Fibroblast of the conjunctiva (primary cell): ENCODE results near the gene KRT85.
A peak's percentile ranks its signal among the peaks of the same experiment; 100 is the strongest.

Experiments
- DNase-seq: peaks from one replicate; pipeline ENCODE4 v3.0.0-alpha.2; 2010; ENCODE audit warnings: low read depth

The KRT85 gene

DNA sequence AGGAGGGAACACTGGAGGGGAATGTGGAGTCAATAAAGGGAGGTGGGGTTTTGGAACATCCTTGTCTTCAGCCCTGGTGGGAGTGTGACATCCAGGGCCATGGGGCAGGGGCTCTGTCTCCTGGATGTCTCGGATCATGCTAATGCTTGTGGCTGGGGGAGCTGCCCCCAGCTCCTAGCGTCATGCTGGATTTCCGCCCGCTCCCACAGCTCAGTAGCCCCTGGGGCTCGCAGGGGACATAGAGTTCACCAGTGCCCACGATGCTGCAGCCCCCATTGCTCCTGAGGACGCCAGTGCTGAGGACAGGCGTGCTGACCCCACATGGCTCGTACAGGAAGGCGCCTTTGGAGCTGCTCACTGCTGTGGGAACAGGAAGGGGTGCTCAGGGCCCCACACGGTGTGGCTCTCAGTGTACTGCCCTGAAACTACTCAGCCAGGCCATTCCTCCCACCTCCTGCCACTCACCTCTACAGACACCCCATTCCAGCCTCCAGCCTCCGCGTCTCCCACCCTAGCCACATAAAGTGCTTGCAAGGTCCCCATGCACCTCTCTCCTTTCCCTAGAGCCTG, 27.6 kb upstream of the KRT85 start:
- no peak for DNase-seq

DNA sequence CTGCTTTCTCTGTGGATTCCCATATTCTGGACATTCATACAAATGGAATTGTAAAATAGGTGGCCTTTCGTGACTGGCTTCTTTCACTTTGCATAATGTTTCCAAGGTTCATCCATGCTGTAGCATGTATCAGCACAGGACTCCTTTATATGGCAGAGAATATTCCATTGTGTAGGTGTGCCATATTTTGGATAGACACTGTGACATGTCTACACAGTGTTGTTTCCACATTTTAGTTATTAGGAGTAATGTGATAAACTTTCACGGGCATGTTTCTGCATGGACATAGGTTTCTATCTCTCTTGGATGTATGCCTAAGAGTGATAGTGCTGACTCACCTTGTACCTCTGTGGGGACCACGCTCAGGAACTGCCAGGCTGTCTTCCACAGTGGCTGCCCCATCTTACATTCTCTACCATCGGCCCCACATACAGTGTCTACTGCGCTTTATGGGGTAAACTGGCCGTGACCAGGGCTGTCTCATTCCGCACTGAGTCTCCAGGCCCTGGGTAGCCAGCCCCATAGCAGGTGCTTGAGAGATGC, 25.3 kb upstream of the KRT85 start:
- no peak for DNase-seq

DNA sequence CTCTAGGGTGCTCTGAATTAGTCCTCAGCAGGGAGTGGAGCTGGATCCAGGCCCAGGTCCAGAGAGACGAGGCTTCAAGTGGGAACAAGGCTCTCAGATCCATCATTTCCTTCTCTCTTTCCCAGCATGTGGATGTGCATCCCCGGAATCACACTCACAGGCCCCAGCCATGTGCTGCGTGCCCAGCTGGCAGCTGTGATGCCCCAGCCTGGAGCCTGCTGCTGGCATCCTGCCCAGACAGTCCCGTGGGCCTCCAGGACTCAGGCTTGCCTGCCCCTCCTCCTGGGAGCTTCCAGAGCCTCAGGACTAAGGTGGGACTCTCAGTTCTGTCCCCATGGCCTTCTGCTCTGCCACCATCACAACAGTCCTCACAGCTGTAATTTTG, 24.3 kb upstream of the KRT85 start:
- no peak for DNase-seq

DNA sequence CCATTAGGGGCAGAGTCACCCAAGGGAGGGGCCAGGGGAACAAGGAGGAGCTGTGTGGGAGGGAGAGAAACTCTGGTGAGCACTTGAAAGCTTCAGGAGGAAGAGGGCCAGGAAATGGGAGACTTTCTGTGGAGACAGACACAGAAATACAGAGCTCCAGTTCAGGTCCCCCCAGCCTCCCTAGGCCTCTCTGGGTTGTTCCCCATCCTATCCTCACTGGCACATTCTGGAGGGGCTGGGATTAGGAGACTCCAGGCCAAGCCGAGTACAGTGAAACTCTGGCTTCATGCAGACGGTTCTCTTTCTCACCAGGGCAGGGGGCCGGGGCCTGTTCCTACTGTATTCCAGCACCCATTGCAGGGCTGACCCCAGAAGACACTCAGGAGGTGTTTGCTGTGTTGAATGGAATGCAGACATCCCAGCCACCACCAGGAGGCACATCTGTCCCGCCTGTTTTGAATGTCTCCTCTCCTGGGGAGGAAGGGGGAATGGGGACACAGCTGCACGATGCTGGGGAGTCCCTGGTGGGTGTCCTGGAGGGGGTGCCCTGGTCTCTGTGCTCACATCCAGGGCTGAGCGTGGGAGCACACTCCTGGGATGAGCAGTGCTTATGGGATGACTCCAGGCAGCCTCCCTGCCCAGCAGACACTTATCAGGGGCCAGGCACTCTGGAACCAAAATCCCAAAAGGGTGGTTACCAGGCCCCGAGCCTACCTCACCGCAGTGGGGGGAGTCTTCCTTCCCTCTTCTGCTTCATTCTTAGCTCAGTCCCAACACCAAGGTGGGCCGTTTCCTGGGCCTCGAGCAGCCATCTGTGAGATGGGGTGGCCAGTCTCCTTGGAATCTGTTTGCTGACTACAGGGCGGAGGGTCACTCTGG, 23.7 kb upstream of the KRT85 start:
- DNase-seq, result no peak

DNA sequence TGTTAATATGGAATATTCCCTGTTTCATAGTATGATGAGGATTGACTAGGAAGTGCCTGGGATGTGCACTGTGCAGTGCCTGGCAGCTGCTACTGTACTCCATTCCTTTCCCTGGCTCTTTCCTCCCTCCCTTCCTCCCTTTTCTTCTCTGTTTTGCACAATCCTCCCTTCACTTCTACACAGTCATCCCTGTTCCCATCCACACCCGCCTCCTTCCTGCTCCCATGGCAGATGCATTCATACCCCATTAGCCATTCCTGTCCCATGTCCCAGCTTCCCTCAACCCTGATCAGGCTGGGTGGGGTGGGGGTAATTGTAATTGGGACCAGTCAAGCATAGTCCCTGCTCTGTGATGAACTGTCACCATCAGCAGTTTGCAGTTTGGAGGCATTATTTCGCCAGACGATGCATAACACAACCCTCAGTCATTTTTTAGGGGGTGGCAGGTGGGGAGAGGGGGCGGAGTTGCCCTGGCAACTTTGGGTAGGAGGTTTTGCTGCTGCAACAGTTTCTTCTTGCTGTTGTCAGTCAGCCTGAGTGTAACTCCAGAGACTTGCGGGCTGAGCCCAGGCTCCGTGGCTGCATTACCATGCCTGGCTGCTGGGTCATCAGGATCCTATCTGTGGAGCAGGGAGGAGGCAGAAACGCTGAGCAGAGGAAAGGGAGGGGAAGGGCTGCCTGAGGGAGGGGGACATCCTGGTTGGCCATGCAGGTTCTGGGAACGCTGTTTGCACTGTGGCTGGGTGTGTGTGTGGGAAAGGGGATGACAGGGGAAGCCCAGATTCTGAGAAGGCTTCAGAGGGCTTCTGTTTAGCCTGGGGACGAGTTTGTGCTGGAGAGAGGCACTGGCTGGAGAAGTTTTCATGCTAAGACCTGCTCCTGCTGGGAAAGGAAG, 22.3 kb upstream of the KRT85 start:
- no peak for DNase-seq

DNA sequence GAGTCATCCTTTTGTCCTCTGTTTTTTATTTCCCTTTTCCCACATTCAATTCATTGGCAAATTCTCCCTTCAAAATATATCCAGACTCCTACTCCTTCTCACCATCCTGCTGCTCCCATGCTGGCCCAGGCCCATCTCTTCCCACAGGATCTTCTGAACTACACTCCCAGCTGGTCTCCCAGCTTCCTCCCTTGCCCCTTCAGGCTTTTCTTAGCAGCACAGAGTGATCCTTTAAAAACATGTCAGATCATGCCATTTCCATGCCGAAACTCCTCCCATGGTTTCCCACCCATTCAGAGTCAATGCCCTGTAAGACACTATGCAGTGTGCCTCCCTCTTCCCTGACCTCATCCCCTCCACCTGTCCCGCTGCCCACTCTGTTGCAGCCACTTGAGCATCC, 20.6 kb upstream of the KRT85 start:
- DNase-seq, result no peak

DNA sequence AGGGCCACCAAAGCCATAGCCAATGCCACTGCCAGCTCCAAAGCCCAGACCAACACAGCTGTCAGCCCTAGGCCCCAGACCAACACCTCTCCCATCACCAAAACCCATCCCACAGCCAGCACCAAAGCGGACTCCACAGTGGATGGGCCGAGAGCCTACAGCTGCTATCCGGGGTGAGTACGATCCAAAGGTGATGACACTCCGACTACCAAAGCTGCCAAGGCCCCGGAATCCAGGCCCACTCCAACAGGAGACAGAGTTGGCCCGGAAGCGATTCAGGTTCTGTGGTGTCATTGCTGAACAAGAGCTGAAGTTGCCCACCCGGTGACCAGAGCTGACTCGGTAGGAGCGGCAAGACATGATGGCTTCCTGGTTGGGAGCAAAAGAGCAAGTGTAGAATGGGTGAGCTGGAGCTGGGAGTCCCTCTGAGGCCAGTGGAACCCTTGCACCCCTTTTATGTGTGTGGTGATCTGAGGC, 18.0 kb upstream of the KRT85 start, which contains the start of gene KRT84:
Gene KRT84, minus strand, starts transcription at position 427 of the 477 bp plus-strand sequence. Its CDS starts 67 bp downstream, at position 360.
- no peak for DNase-seq

DNA sequence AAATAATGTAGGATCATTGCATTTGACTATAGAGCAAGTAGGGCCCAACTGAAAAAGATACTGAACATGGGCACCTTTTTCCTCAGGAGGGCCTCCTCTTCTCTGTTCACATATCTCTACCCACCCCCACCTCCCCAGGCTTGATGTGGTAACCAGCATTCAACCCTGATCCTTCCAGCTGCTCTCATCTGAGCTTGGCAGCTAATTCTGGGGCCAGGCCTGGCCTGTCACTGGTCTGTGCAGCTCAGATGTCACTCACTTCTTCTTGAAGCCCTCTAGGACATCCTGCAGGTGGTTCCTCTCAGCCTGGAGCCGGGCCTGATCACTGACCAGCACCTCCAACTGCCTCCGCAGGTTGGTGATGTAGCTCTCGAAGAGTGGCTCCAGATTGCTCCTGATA, 16.1 kb upstream of the KRT85 start:
- DNase-seq, result no peak

DNA sequence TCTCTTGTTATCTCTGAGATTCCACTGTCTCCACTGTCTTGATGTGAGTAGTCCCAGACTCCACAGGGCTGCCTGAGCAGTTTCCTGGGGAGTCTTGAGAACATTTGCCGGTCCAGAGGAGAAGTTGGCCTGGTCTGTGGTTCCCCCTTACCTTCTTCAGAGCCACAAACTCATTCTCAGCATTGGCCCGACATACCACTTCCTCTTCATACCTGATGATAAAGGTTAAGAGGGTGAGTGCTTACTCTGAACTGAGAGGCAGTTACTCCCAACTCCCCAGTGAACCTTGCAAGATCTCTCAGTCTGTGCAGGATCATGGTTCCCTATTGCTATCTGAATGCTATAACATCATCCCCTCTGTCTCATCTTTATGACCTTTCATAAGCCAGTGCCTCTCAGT, 15.6 kb upstream of the KRT85 start:
- DNase-seq, result no peak

DNA sequence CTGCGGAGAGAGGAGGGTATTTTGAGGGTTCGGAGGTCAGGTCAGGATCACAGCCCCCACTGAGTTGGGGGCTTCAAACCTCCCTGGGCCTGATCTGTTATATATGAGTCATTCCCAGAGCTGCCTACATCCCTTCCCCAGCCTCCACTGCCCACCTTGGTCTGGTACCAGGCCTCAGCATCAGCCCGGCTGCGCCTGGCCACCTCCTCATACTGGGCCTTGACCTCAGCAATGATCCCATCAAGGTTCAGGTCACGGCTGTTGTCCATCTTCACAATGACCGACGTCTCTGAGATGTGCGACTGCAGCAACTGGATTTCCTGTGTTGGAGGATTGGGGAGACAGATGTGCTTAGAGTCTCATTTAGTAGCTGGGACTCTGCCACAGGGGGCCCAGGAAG, 13.9 kb upstream of the KRT85 start:
- no peak for DNase-seq

DNA sequence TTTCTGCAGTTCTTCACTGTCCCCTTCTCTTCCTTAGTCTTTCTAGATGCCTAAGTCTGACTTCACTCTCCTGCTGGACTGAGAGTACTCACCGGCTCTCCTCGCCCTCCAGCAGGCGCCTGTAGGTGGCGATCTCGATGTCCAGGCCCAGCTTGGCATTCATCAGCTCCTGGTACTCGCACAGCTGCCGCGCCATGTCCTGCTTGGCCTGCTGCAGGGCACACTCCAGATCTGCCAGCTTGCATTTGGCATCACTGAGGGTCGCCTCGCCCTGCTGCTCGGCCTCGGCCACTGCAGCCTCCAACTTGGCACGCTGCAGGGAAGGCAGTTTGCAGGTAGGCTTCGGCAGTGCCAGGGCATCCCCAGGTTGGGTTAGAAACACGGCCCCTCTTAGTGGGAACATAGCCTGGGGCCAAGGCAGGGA, 13.0 kb upstream of the KRT85 start:
- no peak for DNase-seq

DNA sequence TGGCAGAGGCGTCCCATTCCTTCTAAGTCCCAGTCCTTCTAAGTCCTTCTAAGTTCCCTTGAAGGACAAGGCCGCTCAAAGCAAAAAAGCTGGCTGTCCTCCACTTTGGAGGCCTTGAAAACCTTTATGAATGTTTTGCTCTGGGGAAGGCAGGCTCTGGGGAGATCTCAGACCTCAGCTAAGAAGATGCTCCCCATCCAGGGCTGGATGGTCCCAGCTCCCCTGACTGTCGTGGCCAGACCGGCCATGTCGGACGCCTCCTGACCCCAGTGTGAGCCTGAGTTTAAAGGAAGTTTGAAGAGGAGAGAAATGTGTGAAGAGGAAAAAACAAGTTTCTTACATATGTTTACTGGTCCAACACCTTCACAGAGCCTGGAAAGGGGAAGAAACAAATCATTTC, 12.3 kb upstream of the KRT85 start:
- no peak for DNase-seq

DNA sequence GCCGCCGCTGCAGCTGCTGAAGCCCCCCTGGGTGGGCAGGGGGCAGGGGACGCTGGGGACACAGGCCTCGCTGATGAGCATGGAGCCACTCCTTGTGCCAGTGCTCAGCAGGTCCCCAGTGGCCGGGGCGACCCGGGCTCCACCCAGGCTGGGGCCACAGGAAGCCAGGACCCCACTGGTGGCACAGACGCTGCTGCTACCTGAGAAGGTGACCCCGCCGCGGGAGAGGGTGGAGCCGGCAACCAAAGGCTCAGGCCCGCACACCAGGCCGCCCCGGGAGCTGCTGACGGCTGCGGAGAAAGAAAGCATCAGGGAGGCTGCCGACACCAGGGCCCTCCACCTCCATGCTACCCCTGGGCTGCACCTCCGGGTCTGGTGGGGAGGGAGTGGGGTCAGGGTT, 10.8 kb upstream of the KRT85 start:
- DNase-seq, result no peak

DNA sequence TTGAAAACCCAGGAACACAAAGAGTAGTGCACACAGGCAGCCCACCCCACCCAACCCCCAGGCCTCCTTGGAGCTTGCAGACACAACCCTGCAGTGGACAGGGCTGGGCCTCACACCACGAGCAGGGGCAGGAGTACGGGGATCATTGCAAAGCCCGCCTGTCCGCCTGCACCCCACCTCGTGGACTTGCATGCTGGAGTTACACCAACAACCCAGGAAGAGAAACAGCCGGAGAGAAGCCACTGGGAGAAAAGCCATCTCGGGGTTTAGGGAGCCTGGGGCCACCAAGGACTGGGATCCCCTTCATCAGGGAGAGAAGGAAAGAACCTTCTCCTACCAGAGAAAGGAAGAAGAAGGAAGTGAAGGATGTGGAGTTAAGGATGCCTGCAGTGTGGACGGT, 10.0 kb upstream of the KRT85 start:
- DNase-seq, result no peak

DNA sequence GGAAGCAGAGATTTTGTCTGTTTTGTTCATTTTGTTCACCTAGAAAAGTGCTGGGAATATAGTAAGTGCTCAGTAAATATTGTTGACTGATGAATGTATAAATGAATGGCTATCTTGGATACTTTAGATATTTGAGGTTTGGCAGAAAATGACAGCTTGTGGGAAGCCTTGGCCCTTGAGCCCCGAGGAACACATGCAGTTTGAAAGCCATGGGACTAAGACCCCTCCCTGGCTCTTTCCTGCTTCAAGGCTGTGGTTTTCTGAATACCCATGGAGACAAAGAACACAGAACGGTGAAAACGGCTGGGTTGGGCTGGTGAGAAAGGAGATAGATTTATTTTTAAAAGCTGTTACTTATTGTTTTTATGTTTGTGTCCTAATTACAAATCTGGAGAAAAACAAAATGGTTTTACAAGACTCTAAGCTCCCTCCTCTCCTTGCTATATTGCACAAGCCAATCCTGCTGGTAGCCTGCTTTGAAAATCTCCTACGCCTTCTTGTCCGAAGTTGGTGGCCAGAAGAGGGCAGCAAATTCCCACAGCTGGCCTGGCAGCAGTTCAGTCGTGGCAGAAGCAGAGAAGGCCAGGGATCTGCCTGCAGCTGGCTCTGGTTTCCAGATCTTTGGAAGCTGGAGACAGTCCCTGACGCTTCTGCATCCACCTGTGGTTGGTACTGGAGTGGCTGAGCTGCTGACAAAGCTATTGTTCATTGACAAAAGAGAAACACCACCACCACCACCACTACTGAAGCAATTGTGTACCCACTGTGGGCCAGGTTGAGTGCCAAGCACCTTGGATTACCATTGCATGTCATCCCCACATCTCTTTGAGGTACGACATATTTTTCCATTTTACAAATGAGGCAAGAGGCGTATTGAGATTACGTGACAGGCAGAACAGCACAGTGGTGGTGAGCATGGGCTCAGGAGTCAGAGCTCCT, 5.2 kb upstream of the KRT85 start:
- peak; percentile 80 for DNase-seq

DNA sequence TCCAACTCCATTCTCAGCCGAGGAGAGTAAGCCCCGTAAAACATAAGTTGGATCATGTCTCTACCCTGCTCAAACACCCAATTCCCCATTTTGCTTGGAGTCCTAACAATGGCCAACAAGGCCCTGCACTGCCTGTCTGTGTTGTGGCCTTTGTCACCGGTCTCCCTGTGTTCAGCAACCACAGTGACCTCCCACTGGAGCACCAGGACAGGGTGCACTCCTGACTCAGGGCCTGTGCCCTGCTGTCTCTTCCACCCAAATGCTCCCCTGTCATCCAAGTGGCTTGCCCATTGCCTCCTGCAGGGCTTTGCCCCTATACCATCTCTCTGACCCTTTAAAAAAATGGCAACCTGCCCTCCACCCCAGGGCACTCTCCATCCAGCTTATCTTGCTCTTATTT, 4.4 kb upstream of the KRT85 start:
- DNase-seq, result no peak

DNA sequence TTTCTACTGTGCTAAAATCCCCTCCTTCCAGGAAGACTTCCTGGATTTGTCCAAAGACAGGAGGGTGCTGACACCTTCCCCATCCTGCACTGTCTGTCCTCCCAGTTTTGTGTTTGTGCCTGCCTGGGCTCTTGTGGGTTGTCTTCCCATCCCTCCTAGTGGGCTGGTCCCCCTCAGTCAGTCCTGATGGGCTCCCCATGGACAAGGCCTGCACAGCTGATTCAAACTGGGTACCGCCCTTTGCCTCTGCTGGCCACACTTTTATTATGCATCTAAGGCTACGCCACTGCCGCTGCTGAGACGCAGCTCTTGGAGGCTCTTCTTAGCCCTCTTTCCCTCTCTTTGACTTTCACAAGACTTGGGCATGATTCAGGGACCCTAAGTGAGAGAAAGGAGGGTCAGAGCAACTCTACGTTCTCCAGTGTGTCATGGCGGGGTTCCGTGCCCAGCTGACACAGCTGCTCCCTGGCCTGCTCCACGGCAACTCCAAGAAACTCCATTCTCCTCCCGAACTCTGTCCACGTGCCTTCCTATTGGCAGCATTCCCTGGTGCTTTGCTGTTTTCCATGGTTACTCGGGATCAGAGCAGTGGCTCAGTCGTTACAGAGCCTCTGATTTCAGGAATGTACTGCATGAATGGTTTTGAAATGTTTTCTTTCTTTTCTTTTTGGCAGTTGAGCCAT, 3.8 kb upstream of the KRT85 start:
- DNase-seq, result peak; percentile 6

DNA sequence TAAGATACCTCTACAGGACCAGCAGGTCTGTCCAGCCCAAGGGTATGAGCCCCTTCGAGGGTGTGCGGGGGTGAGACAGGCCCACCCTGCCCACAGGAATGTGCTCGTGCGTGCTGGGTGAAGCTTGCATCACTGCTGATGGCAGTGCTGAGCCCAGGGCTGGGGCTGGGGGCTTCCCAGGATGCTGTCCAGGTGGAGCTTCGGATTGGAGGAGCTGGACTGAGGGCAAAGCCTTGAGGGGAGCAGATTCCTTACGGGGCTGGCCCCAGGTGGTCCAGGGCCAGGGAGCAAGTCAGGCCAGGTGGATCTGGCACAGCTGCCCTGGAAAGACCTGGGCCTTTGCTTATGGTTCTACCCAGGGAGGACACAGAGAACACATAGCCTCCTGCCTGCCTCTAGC, 2.5 kb upstream of the KRT85 start:
- no peak for DNase-seq

DNA sequence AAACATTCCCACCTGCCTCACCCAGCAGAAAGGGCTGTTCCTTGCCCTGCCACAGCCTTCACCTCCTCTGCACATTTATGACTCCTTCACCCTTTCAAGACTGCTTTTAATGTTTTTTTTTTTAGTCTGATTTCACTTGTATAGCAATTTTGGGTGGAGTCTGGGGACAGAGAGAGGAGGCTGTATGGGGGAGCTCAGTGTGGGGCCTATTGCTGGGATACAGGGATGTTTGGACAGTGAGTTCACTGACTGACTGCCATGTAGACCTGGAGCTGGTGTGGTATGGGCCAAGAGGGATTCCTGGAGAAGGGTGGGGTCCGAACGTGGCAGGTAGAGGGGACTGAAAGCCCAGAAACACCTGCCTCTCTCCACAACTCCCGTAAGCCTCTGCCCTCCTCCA, 1.9 kb upstream of the KRT85 start:
- no peak for DNase-seq

DNA sequence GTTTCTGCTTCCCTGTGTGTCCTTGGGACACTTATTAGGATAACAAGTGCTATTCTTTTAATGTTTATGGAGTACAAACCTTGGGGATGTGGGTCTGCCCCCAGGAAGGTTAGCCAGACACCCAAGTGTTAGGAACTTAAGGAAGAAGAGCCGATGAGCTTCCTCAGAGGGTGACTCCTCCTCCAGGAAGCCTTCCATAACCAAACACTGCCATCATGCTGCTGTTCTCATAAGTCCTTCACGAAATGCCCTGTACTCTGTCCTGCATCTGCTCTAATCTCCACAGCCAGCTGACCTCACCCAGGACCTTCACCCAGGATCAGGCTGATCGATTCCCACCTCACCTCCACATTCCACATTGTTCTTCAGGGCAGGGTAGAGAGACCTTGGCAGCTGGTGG, 1.2 kb upstream of the KRT85 start:
- DNase-seq, result no peak

DNA sequence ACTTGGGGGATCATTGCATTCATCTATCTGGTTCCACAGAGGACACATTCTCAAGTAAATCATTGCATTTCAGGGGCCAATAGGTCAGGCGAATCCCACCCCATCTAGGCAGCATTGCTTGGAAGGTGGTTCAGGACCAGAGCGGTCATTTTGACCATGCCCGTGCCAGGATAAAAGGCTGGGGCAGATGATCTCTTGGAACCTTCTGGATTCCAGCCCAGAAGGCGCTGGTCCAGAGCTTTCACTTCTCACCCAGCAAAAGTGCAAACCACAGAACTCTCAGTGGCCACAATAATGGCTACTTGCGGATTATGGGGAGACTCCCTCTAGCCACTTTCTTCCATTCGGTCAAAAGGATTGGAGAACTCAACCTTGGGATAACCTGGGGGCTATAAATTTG, 595 bp upstream of the KRT85 start:
- DNase-seq, result no peak
